Testis (tissue), 2 donors: ENCODE data around the gene TDRD1.

Source experiments
- POLR2A ChIP-seq: fragments of 450-650 bp; IDR thresholded peaks from one replicate; pipeline ENCODE4 v1.6.1; 2017; ENCODE audit warnings: antibody characterized with exemption, mild to moderate bottlenecking, moderate library complexity
- TF ChIP-seq, protein P1 (sequence below), 3 experiments: fragments of 450-650 bp in 2 of 3; fragments of 200-600 bp in 1 of 3; sonication (generic) in 1 of 3; IDR thresholded peaks; one replicate each; pipeline ENCODE4 v1.5.1; 2016 to 2019; ENCODE audit warnings: antibody characterized with exemption in 3 of 3, mild to moderate bottlenecking in 2 of 3, moderate library complexity in 1 of 3

DNA sequence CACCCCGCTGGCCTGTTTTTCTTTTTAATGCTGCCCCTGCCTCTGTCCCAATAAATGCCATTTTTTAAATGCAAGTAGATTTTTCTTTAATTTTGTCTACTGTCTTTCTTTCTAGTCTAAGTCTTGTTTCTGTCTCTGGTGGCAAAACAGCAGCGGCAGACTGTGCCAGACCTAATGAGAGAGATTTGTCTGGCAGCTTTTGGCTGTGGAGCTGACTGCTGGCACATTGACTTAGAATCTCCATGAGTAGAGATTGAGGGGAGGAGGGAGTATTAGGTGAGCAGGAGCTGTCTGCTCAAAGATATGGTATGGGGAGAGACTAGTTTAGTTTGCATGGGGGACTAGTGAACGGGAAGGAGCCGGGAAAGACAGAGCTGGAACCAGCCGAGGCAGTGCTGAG is 72.9 kb downstream of the TDRD1 start:
- TF ChIP-seq, protein P1, sequence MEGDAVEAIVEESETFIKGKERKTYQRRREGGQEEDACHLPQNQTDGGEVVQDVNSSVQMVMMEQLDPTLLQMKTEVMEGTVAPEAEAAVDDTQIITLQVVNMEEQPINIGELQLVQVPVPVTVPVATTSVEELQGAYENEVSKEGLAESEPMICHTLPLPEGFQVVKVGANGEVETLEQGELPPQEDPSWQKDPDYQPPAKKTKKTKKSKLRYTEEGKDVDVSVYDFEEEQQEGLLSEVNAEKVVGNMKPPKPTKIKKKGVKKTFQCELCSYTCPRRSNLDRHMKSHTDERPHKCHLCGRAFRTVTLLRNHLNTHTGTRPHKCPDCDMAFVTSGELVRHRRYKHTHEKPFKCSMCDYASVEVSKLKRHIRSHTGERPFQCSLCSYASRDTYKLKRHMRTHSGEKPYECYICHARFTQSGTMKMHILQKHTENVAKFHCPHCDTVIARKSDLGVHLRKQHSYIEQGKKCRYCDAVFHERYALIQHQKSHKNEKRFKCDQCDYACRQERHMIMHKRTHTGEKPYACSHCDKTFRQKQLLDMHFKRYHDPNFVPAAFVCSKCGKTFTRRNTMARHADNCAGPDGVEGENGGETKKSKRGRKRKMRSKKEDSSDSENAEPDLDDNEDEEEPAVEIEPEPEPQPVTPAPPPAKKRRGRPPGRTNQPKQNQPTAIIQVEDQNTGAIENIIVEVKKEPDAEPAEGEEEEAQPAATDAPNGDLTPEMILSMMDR (IDR thresholded peaks at IDR 0.05): no peak
- TF ChIP-seq POLR2A: no peak
